Epithelial cell of proximal tubule (primary cell): Measurements from ENCODE around the gene IFT81. TPM values are rescaled to one million over a fixed set of nuclear protein-coding genes. Genes with fewer than 3 reads are reported as not detected.
"Not testable (repeated sequence)": the region's sequence is repeated elsewhere in the genome, so short reads cannot be mapped to it uniquely, and the experiment has no call there.

Experiments
- DNase-seq: peaks from one replicate; pipeline ENCODE4 v3.0.0-alpha.2; 2011; ENCODE audit warnings: low read depth
- H3K4me3 ChIP-seq: 2 replicates; pipeline ENCODE4 v1.5.1; 2011; ENCODE audit warnings: low read depth, mild to moderate bottlenecking, low read length
- total RNA-seq: library from RNA; depleted of rRNA; stranded (reverse); fragments of >200 nt; gene quantifications from 2 replicates; pipeline ENCODE4 v1.2.3, GENCODE V29; 2015
- TF ChIP-seq, protein P1 (sequence below): conservative IDR thresholded peaks from 2 replicates; pipeline ENCODE4 v1.5.1; 2012; ENCODE audit warnings: low read depth, mild to moderate bottlenecking, low read length

The IFT81 gene
- total RNA-seq, 1 donor from 2014 or later = 10.7 TPM

DNA sequence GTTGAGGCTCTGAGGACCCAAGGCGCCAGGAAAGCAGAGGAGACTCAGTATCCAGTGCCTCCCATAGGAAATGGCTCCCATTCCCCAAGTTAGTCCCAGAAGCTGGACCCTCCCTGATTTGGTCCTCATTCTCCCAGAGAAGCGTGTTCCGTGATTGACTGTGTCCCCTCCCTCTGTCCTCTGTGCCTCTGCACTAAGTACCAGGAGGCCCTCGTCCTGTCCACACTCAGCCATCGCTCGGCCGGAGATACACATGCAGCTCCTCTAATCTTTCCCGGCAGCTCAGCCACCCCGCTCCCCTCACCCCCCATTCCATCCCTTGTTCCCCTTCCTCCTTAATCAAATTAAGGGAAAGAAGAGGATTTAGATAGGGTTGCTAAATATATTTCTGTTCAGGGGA, 128.6 kb downstream of the IFT81 start:
- TF ChIP-seq, protein P1, sequence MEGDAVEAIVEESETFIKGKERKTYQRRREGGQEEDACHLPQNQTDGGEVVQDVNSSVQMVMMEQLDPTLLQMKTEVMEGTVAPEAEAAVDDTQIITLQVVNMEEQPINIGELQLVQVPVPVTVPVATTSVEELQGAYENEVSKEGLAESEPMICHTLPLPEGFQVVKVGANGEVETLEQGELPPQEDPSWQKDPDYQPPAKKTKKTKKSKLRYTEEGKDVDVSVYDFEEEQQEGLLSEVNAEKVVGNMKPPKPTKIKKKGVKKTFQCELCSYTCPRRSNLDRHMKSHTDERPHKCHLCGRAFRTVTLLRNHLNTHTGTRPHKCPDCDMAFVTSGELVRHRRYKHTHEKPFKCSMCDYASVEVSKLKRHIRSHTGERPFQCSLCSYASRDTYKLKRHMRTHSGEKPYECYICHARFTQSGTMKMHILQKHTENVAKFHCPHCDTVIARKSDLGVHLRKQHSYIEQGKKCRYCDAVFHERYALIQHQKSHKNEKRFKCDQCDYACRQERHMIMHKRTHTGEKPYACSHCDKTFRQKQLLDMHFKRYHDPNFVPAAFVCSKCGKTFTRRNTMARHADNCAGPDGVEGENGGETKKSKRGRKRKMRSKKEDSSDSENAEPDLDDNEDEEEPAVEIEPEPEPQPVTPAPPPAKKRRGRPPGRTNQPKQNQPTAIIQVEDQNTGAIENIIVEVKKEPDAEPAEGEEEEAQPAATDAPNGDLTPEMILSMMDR = no peak
- DNase-seq = no peak
- no peak overlapping the region for H3K4me3 ChIP-seq

DNA sequence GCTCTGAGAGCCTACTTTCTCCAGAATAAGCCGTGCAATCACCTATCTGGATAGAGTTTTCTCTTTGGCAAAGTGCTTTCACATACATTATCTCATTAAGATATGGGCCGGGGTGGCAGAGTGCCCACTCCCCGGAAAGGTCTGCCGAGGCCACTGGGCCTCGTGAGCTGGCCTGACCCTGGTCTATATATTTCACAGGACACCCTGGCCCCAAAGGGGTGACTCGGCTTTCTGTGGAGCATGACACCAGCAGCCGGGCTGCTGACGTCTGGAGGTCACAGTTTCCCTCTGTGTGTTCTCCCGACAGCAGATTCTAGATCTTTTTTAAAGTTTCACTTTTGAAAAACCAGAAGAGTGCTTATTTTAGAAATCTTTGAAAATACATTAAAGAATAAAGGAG, 129.0 kb downstream of the IFT81 start:
- H3K4me3 ChIP-seq = no peak overlapping the region
- TF ChIP-seq, protein P1 = no peak
- no peak for DNase-seq

DNA sequence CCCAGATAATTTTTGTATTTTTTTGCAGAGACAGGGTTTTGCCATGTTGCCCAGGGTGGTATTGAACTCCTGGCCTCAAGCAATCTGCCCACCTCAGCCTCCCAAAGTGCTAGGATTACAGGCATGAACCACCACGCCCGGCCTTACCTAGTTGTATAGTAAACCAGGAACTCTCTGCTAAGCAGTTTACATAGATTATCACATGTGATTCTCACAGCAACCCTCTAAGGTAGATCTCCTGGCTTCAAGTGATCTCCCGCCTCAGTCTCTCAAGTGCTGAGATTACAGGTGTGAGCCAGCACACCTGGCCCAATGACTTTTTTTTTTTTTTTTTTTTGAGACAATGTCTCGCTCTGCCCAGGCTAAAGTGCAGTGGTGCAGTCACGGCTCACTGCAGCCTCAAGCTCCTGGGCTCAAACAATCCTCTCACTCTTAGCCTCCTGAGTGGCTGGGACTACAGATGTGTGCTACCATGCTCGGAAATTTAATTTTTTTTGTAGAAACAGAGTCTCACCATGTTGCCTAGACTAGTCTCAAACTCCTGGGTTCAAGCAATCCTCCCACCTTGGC, 130.9 kb downstream of the IFT81 start:
- TF ChIP-seq, protein P1 = no peak
- DNase-seq = no peak
- no peak overlapping the region for H3K4me3 ChIP-seq

DNA sequence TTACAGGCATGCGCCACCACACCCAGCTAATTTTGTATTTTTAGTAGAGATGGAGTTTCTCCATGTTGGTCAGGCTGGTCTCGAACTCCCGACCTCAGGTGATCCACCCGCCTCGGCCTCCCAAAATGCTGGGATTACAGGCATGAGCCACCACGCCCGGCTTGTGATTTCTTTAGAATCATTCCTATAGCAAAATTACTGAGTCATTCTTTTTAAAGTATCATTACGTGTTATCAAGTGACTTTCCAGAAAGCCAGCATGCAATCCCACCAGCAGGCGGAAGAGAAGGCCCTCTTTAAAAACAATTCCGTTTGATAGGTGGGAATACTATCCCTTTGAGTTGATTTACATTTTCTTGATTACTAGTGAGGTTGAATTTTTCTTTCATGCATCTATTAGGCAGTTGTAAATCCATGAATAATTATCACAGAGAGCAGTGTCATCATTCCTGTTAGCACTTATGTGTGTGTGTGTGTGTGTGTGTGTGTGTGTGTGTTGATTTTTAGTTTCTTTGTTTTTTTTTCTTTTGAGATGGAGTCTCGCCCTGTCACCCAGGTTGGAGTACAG, 131.8 kb downstream of the IFT81 start:
- not testable (repeated sequence) for DNase-seq, H3K4me3 ChIP-seq

DNA sequence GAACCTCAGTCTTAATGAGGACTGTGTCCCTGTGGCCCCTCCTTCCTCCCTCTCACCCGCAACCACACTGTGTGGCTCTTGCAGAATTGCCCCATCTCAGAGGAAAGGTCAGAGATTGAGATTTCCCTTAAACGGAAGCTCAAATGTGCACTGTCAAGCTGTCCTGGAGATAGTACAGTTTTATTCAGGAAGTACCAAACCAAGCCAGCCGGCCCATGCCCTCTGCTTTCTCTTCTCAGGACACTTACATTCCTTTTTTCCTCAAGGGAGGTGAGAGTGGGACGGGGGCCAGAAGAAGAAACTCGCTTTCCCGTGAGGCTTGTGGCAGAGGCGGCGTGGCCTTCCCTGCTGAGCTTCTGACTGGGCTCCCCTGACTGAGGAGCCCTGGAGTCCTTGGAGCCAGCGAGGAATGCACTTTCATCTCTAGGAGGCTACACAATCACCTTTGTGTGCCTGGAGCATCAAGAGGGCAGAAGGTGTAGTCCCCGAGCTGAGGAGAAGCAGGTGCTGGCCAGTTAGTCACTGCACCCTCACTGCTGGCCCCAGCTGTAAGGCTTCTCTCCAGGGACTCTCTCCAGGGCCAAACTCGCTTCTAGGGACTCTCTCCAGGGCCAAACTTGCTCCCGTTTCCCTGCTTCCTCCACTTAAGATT, 132.7 kb downstream of the IFT81 start:
- no peak overlapping the region for H3K4me3 ChIP-seq
- DNase-seq = no peak
- TF ChIP-seq, protein P1 = no peak

DNA sequence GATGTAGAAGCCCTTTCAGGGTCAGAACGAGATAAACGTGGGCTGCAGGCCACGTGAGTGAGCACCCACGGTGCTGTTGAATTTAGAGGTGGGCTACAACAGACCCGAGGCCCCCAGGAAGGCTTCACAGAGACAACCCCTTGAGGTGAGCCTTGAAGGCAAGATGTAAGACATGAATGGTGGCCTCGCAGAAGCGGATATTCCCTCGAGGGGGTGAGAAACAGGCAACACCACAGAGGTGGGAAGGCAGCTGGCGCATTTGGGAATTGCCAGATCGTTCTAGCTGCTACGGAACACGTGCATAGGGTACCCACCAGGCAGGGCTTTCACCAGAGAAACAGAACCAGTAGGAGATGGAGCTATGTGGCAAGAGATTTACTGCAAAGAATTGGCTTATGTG, 134.3 kb downstream of the IFT81 start:
- DNase-seq = no peak
- no peak overlapping the region for H3K4me3 ChIP-seq
- TF ChIP-seq, protein P1 = no peak

DNA sequence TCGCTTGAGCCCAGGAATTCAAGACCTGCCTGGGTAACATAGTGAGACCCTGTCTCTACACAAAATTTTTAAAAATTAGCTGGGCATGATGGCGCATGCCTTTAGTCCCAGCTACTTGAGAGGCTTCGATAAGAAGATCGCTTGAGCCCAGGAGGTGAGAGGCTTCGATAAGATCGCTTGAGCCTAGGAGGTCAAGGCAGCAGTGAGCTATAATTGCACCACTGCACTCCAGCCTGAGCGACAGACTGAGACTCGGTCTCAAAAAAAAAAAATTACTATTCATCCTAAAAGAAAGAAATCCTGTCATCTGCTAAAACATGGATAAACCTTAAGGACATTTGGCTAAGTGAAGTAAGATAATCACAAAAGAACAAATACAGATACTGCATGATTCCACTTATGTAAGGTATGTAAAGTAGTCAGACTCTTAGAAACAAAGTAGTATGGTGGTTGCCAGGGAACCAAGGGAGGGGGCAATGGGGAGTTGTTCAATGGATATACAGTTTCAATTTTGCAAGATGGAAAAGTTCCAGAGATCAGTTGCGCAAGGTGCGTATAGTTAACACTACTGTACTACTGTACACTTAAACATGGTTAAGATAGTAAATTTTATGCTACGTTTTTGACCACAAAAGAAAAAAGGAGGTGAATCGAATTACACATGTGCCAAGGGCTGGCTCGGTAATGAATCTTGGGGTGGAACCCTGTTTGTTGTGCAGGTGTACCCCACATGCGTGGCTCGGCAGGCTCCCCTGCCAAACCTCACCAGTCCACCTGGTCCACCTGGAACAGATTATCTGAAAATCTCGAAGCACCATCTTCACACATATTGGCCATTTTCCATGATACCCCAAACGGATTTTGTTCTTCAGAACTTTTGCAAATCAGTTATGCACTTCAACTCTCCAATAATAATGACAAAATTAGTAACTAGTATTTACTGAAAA, 138.6 kb downstream of the IFT81 start:
- H3K4me3 ChIP-seq = no peak overlapping the region
- DNase-seq = no peak
- TF ChIP-seq, protein P1 = no peak
